ENCODE data around the gene SDHC. TPM values are rescaled to one million over a fixed set of nuclear protein-coding genes. Genes with fewer than 3 reads are reported as not detected.
A peak's percentile ranks its signal among the peaks of the same experiment; 100 is the strongest.

Gene SDHC
- total and polyA plus RNA-seq, 2 of the 13 experiments (the other 11 are each of a cell fraction or from before 2014, with no cell fraction given), result 27.1 to 229 TPM

GRCh38 chr1:161398900-161399256 lies 84.7 kb downstream of the SDHC start (continued):
- TF ChIP-seq ZUFSP (CRISPR knock-in tag; IDR thresholded peaks at IDR 0.05; ENCODE audit: borderline replicate concordance), result 0 out of 2 replicates have a peak, but pooled peaks have one; percentile 37
- no peak for TF ChIP-seq TOPORS (CRISPR knock-in tag; IDR thresholded peaks at IDR 0.05)
- TF ChIP-seq RAD51 (IDR thresholded peaks at IDR 0.05; ENCODE audit: borderline replicate concordance), result no peak
- no peak for TF ChIP-seq PHF8 (CRISPR knock-in tag; IDR thresholded peaks at IDR 0.05)
- TF ChIP-seq MTF1 (CRISPR knock-in tag; IDR thresholded peaks at IDR 0.05), result no peak
- TF ChIP-seq FOSL1 (CRISPR knock-in tag; IDR thresholded peaks at IDR 0.05; ENCODE audit: borderline replicate concordance), result no peak
- TF ChIP-seq MXI1 (IDR thresholded peaks at IDR 0.05; ENCODE audit: borderline replicate concordance, low read depth, low read length), result peak; percentile 1; the same call in 1 of the 3 replicates
- no peak for TF ChIP-seq ZNF609 (CRISPR knock-in tag; IDR thresholded peaks at IDR 0.05; ENCODE audit: borderline replicate concordance)
- TF ChIP-seq SMAD9 (CRISPR knock-in tag; IDR thresholded peaks at IDR 0.05), result no peak
- no peak for TF ChIP-seq PHF20 (CRISPR knock-in tag; IDR thresholded peaks at IDR 0.05)
- TF ChIP-seq SNAPC5 (CRISPR knock-in tag; IDR thresholded peaks at IDR 0.05; ENCODE audit: borderline replicate concordance), result no peak
- TF ChIP-seq RNF219 (CRISPR knock-in tag; IDR thresholded peaks at IDR 0.05), result no peak
- no peak for TF ChIP-seq ZNF652 (CRISPR knock-in tag; IDR thresholded peaks at IDR 0.05; ENCODE audit: borderline replicate concordance, low read depth)
- TF ChIP-seq GZF1 (CRISPR knock-in tag; IDR thresholded peaks at IDR 0.05), result 0 out of 2 replicates have a peak, but pooled peaks have one; percentile 30
- 0 out of 2 replicates have a peak, but pooled peaks have one; percentile 19 for TF ChIP-seq ZFP90 (CRISPR knock-in tag; IDR thresholded peaks at IDR 0.05; ENCODE audit: borderline replicate concordance)
- TF ChIP-seq ZNF431 (CRISPR knock-in tag; IDR thresholded peaks at IDR 0.05; ENCODE audit: borderline replicate concordance, low read depth), result 0 out of 2 replicates have a peak, but pooled peaks have one; percentile 24
- TF ChIP-seq ONECUT2 (CRISPR knock-in tag; IDR thresholded peaks at IDR 0.05), result 0 out of 2 replicates have a peak, but pooled peaks have one; percentile 11
- 0 out of 2 replicates have a peak, but pooled peaks have one; percentile 14 for TF ChIP-seq IRX3 (CRISPR knock-in tag; IDR thresholded peaks at IDR 0.05; ENCODE audit: borderline replicate concordance, low read depth)
- no peak for TF ChIP-seq RBM22 (optimal IDR thresholded peaks at IDR 0.05; ENCODE audit: low read length)
- TF ChIP-seq MIER2 (CRISPR knock-in tag; IDR thresholded peaks at IDR 0.05), result no peak
